SK-N-DZ (cell line): Measurements from ENCODE around the gene CILP.

Experiments
- DNase-seq: peaks from one replicate; pipeline ENCODE4 v3.0.0-alpha.2; 2015; ENCODE audit warnings: low spot score

Gene CILP

DNA sequence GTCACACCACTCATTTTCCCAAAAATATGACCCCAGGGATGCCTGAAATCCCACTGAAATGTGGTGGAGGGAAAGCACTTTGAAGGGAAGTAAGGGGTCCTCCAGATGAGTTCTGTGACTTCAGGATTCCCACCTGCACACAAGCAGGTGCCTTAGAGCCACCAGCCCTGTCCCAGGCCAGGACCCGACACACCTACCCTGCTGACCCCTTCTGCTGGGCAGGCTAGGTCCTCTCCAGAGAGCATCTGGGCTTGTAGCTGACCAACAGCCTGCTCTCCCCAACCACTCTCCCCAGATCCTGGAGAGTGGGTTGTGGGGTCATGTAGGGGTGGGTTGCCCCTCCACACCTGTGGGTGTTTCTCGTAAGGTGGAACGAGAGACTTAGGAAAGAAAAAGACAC is 14.9 kb upstream of the CILP start:
- DNase-seq = no peak

DNA sequence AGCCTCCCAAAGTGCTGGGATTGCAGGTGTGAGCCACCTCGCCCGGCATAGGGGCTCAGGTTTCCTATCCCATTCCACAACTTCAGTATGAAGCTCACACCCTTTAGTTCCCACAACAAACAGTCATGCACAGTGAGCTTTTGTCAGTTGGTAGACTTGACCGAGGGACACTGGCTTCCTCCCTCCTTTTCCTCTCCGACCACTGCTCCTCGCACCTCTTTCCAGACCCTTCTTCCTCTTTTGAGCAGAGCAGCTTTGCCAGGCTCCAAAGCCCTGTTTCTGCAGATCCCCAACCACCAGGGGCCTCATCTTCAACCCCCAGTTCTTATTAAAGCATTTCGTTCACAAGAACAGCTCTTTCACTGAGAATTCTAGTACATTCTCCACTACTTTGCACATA is 12.7 kb upstream of the CILP start:
- DNase-seq = no peak

DNA sequence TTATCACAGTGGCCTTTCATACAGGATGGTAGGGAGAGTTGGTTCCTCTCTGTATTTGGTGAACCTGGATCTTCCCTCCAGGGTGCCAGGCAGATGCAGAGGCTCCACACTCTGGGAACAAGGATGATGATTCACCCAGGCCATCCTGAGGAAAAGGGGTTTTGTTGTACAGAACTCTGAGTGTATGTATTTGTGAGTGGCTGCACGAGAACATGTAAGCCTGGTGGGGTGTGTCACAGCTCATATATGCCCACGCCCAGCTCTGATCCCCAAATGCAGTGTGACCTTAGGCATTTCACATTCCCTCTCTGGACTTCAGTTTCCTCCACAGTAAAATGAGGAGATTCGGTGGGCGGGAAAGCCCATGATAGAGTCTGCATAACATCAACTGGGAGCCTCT is 11.6 kb upstream of the CILP start:
- DNase-seq = no peak

DNA sequence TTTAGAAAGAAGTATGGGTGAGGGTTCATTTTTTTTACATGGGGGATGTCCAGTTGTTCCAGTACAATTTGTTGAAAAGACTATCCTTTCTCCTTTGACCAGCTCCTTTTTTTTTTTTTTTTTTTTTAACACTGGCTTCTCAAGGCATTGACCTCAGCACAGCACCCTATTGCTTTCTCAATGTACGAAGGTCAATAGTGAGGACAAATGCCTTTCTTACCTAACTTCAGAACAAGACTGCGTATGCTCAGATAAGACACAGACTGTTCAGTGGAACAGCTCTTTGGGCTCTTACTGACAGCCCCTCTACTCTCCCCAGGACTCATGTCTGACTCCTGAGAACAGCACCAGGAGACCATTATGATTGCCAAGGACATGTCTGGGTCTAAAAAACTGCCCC is 10.4 kb upstream of the CILP start:
- DNase-seq = no peak

DNA sequence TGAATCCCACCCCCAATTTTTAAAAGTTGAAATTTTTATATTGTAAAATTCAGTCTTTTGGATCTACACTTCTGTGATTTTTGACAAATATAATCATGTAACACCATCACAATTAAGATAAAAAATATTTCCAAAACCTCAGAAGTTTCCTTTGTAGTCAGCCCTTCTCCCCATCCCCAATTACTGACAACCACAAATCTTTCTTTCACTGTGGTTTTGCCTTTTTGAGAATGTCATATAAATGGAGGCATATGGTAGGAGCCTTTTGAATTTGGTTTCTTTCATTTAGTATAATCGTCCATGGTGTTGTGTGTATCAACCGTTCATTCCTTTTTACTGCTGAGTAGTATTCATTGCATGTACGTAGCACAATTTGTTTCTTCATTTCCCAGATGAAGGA is 7.9 kb upstream of the CILP start:
- no peak for DNase-seq

DNA sequence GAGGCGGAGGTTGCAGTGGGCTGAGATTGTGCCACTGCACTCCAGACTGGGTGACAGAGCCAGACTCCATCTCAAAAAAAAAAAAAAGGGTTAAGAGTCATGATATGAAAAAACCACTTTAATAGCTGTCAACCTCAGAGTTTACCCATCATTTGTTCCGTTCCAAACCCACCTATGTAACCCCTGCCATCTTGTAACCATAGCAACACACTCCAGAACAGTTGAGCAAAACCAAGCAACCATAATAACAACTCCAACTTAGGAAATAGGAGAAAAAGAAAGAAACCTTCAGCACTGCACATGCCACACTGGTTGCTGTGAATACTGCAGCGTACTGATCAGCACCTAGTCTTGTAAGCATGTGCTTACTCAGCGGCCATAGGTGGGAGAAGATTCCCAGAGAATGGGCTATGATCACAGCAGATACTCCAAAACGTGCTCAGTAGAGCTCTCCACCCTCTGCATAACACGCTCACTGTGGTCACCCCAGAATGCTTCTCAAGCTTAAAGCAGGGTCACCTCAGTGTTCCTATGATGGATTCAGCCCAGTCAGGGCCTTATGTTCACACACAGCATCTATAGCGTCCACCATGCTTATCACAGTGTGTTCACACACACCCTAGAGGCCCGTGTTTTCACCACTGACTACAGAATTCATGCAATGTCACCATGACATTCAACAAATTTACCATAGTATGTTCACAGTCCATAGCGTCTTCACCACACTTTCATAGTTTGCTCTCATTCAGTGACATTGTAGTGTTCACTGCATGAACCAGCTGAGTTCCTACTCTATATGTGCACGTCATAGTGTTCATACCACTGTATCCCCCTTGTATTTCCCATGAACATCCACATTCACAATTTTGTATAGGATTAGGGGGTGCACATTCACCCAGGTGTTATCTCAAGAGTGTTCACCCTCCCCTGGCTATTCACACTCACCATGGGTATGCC is 6.5 kb upstream of the CILP start:
- DNase-seq = no peak

DNA sequence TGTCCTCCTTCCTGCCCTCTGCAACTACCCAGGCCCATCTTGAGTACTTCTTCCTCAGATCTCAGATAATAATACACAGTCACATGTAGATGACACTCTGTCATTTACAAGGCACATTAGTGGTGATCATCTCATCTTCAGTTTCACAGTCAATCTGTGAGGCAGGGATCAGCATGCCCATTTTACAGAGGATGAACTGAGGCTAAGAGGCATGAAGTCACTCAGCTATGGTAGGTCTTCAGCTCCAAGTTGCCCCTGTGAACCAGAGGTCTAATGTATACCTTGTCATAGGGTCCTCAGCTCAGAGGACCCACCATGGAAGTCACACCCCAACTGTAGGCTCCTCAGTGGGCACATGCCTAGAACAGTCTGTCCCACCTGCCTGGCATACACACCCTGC is 4.2 kb upstream of the CILP start:
- DNase-seq = no peak

DNA sequence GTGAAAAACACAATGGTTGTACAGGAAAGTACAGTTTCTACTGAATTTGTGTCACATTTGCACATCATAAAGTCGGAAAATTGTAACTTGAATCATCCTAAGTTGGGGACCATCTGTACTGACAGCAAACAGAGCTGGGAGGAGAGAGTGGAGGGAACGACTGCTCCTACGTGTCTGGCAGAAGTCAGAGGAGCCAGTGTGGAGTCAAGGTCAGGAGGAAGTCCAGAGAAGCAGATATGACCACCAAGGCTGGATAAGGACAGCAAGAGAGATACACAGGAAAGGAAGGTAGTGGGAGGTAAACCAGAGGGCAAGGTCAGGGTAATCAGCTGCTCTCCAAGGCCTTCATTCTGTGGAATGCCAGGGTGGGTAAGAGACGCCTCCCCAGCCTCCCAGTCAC is 2.7 kb upstream of the CILP start:
- DNase-seq = no peak

DNA sequence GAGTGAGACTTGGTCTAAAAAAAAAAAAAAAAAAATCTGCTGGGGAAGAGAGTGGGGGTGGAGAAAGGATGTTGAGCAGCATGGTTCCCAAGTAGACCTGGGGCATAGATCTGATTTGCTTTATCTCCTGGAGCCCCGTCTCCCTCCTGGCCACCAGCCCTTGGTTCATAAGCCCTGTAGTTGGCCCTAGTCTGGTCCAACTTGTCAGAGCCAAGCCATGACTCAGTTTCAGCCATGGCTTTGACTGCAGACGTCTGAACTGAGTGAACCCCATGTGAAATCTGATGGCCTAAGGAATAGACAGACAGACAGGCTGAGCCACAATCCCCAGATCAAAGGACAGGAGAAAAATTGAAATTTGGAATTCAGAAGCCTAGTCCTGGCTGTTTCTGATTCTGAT is 2.0 kb upstream of the CILP start:
- no peak for DNase-seq

DNA sequence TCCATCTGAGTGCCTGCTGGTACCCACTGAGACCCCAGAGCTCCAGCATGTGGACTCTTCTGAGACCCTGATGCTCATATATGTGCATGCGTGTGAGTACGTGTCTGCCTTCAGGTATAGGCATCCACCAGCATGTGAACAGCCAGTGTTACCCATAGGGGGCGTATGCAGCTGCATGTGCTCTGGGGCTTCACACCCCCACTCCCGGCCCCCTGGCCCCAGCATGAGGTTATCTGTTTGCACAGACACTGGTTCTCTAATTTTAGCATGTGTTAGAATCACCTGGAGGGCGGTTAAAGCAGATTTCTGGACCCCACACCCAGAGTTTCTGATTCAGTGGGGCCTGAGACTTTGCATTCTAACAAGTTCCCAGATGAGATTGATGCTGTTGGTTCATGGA is 824 bp upstream of the CILP start:
- no peak for DNase-seq

DNA sequence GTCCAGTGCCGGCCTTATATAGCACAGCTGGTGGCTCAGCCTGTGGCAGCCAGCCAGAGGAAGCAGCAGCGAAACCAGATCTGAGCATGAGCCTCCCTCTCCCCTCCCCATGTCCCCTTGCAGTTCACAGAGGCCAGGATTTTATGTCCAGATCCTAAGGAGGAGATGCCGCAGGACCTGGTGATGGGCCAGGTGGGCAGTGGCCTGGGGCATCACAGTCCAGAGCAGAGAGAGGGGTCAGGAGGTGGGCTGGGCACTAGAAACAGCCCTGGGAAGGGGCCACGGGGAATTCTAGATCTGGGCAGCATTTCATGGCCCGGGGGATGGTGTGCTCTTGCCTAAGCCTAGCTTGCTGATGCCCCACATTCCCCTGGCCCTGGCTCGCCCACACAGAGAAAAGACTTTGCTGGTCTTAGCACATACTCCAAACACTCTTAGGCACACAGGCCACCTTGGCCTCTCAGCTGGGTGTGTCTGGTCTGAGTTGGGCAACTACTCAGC is 259 bp upstream of the CILP start:
- DNase-seq = no peak

DNA sequence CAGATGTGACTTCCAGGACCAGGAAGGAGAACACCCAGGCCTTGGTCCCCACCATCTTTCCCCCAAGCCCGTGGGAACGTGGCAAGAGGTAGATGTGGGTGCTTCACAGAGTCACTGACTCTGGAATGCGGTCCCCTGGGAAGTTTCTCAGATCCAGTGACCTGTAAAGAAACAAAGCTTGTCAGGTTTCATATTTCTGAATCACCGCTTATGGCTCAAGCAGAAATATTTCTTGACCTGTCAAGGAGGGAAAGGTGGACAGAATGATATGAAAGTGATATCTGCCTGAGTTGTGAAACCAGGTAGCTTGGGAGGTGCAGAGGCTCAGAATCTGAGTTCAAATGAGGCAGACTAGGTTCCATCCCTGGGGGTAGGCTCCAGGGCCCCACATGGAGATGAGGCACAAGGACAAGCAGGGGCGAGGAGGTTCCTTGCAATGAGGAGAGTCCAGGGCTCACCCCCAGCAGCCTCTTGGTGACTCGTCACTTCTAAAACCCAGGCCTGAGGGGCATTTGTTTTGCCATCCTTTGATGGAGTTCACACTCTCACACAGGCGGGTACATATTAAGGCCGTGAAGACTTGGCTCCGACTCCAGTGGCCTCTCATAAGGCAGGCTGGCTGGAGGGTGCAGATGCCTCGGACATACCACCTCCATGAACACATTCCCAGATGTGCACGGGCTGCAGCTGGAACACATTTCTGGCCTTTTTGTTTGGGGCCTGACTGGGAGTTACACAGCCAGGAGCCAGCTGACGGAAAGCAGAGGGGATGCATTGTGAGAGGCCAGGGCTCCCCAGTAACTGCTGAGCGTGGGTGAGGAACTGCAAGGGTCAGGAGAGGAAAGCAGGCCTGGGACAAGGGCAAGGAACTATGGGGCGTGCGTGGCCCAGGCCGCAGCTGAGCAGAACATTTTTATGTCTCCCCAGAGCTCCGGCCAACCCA is 1.3 kb downstream of the CILP start:
- DNase-seq = no peak

DNA sequence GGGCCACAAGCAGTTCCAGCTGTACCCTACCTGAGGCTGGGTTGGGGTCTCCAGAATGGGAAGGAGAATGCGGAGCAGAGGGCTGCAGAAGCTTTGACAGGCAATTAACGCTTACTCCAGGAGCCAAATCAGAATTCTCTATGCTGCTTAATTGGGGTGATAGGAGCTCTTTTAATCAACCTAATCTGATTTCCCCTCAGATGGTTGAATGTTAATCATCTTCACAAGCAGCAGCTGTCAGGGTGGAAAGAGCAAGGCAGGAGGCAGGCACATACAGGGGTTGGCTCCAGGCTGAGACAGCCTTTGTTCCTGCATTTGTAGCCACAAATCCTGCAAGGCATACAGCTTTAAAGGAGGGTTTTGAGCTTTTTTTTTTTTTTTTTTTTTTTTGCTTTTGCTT is 2.6 kb downstream of the CILP start:
- peak; percentile 49 for DNase-seq

DNA sequence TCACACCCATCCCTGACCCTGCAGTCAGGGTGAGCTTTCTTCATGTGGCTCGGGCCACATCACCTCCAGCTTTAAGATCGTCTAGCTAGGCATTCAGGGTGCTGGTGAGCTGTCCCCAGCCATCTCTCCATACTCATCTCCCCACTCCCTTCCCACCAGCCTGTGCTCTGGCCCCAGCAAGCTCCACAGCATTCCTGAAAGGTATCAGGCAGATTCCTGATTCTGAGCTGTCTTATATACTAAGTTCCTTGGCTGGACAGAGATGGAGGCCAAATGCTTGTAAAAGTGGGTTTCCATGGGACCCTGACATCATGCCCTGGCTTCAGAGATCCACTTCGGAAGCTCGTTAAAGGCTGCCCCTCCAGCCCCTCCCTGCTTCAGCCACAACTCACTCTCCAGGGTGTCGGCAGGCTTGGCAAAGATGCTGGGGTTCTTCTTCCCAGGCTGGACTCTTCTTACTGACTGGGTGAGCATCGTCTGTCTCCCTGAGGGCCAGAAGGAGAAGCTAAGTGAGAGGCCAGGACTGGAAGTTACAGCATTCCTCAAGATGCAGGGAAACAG is 3.9 kb downstream of the CILP start:
- no peak for DNase-seq

DNA sequence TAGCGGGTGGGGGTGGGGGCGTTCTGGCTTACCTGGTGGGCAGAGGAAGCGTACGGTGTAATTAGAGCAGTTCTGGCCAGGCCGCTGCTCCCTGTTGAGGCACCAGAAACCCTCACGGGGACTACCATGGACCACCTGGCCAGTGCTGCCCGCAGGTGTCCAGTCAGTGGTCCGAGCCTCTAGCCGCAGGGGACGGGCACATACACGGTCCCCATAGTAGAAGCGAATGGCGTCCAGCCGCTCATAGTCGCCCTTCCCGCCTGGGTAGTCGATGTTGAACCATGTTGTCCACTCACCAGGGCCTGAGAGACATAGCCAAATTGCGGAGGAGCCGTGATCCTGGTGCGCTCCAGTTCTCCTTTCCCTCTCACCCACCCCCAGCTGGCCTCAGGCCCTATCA is 4.5 kb downstream of the CILP start:
- DNase-seq = no peak

DNA sequence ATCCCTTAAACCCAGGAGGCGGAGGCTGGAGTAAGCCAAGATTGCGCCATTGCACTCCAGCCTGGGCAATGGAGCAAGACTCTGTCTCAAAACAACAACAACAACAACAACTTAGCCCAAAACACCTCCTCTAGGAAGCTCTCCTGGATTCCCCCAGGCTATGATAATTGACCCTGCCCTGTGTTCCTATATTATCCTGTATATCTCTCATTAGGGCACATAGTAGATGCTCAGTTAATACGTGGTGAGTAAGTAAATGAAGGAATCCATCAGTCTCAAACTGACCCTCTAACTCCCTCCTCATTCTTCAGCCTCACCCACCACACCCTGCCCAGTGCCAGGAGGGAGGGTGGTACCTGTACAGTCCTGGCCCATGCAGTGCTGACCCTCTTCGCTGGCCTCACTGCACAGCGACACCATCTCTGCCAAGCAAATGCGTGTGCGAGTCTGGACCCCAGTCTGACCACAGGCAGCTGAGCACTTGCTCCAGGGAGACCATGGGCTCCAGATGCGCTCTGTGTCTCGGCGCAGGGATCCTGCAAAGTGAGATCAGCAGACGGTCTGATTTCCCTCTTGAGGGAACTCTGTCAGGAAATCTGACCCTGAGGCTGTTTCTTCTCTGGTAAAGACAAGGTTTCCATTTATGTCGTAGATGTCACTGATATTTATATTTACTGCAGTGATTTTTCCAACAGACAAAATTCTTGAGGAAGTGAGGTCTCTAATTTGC is 6.2 kb downstream of the CILP start:
- no peak for DNase-seq

DNA sequence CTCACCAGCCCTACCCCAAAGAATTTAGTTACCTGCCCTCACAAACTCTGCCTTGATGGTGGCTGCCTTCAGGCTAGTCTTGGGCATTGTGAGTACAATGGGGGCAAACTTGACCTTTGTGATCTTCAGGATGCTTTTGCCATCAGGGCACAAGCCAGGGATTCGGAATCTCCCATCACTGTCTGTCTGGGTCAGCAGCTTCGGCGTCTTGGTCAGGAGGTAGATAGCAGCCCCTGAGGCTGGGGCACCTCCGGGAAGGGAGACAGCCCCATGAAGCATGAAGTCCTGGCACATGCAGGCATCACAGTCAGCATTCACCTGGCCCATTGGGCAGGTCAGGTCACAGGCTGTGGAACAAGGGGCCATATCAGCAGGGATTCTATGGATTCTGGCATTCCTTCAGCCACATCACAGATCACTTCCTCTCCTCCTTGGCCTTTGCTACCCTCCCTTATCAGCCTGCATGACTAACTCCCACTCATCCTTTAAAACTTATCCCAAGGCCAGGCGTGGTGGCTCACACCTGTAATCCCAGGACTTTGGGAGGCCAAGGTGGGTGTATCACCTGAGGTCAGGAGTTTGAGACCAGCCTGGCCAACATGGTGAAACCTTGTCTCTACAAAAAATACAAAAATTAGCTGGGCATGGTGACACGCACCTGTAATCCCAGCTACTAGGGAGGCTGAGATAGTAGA is 6.9 kb downstream of the CILP start:
- DNase-seq = no peak

DNA sequence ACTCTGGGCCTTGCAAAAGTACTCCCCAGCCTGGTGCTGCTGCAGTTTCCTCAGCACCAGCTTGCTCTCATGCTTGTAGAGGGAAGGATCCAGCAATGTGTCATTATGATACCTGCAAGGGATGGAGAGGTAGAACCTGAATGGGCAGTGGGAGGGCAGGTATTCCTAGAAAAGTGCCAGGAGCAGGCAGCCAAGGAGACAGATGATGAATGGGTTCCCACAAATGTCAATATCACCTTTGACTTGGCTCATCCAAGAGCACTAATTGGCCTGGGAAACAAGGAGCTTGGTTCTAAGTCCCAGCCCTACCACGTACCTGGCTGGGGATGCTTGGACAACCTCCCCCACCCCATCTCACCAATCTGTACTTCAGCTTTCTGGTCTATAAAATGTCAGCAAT is 9.4 kb downstream of the CILP start:
- DNase-seq = no peak

DNA sequence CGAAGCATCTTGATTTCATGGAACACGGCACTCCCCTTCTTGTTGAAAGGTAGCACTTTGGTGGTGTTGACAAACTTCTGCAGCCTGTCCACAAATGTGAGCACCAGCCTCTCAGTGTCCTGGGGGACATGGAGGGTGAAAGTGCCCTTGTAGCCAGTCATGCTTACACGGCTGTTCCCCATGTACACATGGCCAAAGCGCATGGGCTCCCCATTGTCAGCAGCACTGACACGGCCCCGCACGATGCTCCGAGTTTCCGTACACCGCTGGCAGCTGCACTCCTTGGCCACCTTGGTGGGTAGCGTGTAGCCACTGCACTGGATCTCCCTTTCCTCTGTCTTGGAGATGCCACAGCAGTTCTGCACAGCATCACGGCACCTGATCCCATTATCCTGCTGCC is 12.7 kb downstream of the CILP start:
- DNase-seq = no peak

DNA sequence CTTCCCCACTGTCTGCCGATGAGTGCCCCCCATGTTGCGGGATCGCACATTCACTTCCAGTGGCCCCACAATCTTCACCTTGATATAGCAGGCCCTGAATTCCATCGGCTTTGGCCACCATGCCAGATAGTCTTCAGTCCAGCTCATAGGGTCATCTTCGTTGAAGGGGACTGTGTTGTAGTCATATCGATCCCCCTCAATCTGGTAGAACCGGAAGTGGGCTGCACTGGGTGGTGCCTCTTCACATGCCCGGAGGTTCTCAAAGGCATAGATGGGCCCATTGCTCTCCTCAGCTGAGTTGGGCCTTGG is 14.0 kb downstream of the CILP start:
- no peak for DNase-seq
